GM21526 (cell line): ENCODE results near the gene MET.
"Not testable (repeated sequence)": the region's sequence is repeated elsewhere in the genome, so short reads cannot be mapped to it uniquely, and the experiment has no call there.

ENCODE experiments used
- ATAC-seq: cut with Tn5 transposase; IDR thresholded peaks from one replicate; pipeline ENCODE4 v1.9.1; 2021; ENCODE audit warnings: moderate library complexity; ENCODE audit not compliant: unreplicated experiment, low FRiP score

MET gene

GRCh38 chr7:116802746-116803152 lies 130.8 kb downstream of the MET start:
- ATAC-seq = peak; percentile 61

- ATAC-seq = no peak
Measured at GRCh38 chr7:116804471-116804870, 132.5 kb downstream of the MET start.

GRCh38 chr7:116805100-116805544 lies 133.1 kb downstream of the MET start:
- ATAC-seq = no peak

GRCh38 chr7:116806046-116806944 lies 134.3 kb downstream of the MET start:
- ATAC-seq = no peak

GRCh38 chr7:116807011-116807560 lies 135.1 kb downstream of the MET start:
- no peak for ATAC-seq

GRCh38 chr7:116809636-116810266 lies 137.8 kb downstream of the MET start:
- no peak for ATAC-seq

- no peak for ATAC-seq
Measured at GRCh38 chr7:116810267-116811116, 138.5 kb downstream of the MET start.

- no peak for ATAC-seq
Measured at GRCh38 chr7:116811768-116812167, 139.8 kb downstream of the MET start.

GRCh38 chr7:116812860-116813259 lies 140.9 kb downstream of the MET start:
- no peak for ATAC-seq

- not testable (repeated sequence) for ATAC-seq
Measured at GRCh38 chr7:116813371-116813770, 141.4 kb downstream of the MET start.

- no peak for ATAC-seq
Measured at GRCh38 chr7:116815041-116815440, 143.0 kb downstream of the MET start.

- no peak for ATAC-seq
Measured at GRCh38 chr7:116820149-116820548, 148.2 kb downstream of the MET start.

- not testable (repeated sequence) for ATAC-seq
Measured at GRCh38 chr7:116821647-116822046, 149.7 kb downstream of the MET start.

- ATAC-seq = no peak
Measured at GRCh38 chr7:116824449-116824848, 152.5 kb downstream of the MET start.

GRCh38 chr7:116828281-116828680 lies 156.3 kb downstream of the MET start:
- no peak for ATAC-seq

- no peak for ATAC-seq
Measured at GRCh38 chr7:116829041-116829440, 157.0 kb downstream of the MET start.

- ATAC-seq = no peak
Measured at GRCh38 chr7:116829493-116829892, 157.5 kb downstream of the MET start.

GRCh38 chr7:116832692-116833091 lies 160.7 kb downstream of the MET start:
- no peak for ATAC-seq

GRCh38 chr7:116834815-116835504 lies 163.0 kb downstream of the MET start:
- no peak for ATAC-seq

- no peak for ATAC-seq
Measured at GRCh38 chr7:116836048-116836447, 164.1 kb downstream of the MET start.
